Lung microvascular endothelial cell (primary cell): Measurements from ENCODE around the gene CCDC175. TPM values are rescaled to one million over a fixed set of nuclear protein-coding genes. Genes with fewer than 3 reads are reported as not detected.

Experiments
- DNase-seq, 2 donors: peaks; one replicate each; pipeline versions ENCODE4 v3.0.0 to v3.0.0-alpha.2; 2010; ENCODE audit warnings: low read depth in 2 of 2
- total RNA-seq: library from RNA; depleted of rRNA; stranded (reverse); fragments of >200 nt; gene quantifications from 2 replicates; pipeline ENCODE4 v1.2.1, GENCODE V29; 2014

Gene CCDC175
- total RNA-seq, 1 donor from 2014 or later: not detected

DNA sequence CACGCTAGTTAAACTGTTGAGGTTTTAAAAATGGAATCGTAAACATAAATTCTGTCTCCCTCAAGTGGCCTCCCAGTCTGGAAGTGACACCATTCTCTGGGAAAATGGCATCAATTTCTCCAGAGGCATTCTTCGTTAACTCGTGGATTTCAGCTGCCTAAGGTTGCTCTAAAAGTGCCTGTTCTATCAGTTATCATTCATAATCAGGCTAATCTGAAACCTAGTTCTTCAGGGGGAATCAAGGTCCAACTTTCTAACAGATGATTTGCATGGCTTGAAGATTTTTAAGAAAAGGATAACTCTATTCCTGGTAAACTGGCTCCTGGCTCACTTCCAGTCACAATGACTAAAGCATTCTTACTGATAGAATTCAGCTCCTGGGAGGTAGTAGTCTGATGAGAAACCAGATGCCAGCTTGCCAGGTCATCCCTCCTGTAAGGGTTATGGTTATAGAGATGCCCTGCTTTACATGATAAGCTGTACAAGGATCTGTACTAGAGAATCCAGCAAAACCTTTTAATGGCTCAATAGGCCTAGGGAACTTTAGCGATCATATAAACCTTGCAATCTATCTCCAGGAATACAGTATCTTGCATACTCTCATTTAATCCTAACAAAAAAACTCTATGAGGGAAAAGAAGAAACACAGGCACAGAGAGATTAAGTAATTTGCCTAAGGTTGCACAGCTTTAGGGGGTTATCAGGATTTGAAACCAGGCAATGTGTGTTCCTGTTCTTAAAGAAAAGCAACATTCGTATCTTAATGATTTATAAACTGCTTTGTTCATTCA is 93.9 kb downstream of the CCDC175 start:
- DNase-seq: peak; percentile 42 to 78

GRCh38 chr14:59481871-59482540 is 94.6 kb downstream of the CCDC175 start:
- DNase-seq: peak in 1 of 2 donors; percentile 47

DNA sequence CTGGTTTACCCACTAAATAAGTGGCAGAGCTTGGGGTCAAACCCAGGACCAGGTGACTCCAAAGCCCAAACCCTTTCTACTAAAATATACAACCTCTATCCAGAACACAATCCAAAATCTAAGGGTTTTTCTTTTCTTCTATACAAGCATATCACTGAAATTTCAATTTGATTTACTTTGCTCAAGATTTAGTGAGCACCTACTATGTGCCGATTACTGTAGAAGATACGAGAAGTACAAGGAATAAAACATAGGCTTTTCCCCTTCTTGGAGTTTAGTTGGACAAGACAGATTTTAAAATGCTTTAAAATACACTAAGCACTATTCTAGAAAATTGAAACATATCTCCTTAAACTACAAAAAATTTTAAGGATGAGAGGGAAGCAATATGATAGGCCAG is 95.2 kb downstream of the CCDC175 start:
- no peak for DNase-seq

DNA sequence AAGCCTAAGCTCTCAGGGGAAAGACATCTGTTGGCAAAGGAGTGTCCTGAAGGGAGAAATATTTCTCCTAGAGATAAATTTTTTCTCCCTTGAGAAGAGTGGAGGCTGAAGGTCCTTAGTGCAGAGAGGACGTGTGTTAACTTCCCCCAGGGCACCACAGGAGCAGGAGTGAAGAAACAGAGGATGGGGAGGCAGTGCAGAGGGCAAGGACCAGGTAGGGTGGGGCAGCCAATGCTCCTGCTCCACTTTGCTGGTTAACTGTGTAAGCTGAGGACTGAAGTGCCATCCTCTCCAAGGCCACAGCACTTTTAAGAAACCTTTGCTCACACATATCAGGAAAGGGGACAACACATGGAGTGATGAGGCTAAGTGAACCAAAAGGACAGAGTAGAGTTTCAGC is 96.4 kb downstream of the CCDC175 start:
- DNase-seq: no peak

GRCh38 chr14:59478540-59478939 is 98.1 kb downstream of the CCDC175 start:
- DNase-seq: no peak

GRCh38 chr14:59475709-59476108 is 100.9 kb downstream of the CCDC175 start:
- DNase-seq: no peak

- DNase-seq: peak in 1 of 2 donors; percentile 28
Measured at GRCh38 chr14:59474172-59474571, 102.4 kb downstream of the CCDC175 start.

DNA sequence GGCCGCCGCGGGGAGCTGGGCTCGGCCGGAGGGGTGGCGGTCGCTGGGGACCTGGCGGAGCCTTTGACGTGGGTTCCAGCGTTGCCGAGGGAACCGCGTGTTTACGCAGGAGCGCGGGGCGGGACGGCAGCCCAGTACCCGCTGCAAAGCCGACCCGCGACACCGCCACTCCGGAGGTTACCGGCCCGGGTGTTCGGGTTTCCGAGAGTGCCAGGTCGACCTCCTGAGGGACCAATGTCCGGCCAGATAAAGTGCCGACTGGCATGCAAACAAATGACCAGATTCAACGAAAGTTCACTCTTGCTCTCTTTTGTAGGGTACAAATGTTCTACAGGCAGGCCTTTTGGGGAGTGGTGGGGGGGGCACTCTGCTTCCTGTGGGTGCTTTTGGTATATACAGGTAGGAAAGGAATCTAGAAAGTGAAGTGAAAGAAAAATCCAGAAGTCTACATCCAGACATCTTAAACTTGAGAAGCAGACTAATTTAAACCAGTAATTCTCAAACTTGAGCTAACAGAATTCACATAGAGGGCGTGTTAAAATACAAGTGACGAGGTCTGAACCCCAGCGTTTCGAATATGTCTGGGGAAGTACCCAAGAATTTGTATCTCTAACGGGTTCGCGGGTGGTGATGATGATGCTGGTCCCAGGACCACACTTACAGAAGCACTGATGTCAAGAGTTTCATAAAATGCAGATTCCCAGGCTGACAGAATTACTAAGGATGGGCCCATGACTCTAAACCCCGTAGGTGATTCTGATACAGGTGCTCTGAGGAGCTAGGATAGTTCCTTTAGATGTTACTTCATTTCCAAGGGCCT is 111.1 kb downstream of the CCDC175 start, which contains the start of gene GPR135:
Gene GPR135 (minus strand): TSS at position 65 of the 820 bp plus-strand sequence. CDS start 154 bp downstream, outside the sequence.
- DNase-seq: peak in 1 of 2 donors; percentile 80

DNA sequence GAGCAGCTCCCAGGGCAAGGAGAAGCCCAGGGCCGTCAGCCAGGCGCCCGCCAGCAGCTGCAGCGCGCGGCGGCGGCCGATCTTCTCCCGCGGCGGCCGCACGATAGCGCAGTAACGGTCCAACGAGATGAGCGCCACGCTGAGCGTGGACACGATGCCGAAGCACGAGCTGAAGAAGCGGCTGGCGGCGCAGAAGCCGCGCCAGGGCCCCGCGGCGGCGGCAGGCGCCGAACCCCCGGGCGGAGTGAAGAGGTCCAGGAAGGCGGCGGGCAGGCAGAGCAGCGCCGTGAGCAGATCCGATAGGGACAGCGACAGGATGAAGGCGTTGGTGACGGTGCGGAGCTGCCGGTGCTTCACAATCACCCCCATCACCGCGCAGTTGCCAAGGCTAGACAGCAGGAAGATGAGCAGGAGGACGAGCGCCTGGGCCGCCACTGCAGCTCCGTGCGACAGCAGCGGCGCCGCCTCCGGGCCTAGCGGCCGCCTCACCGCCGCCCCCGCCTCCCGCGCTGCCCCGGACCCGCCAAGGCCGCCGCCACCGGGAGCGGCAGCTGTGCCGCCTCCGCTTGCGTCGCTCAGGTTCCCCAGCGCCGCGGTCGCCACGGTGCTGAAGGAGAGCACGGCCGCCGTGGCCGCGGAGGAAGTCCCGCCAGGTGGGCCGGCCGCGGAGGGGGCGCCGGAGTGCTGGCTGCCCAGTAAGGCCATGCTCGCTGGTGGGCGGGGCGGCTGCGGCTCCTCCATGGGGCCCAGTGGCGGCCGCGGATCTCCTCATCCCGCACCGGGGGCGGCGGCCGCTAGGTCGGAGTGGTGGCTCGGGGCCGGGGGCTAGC is 111.9 kb downstream of the CCDC175 start:
- DNase-seq: peak; percentile 64 to 76

DNA sequence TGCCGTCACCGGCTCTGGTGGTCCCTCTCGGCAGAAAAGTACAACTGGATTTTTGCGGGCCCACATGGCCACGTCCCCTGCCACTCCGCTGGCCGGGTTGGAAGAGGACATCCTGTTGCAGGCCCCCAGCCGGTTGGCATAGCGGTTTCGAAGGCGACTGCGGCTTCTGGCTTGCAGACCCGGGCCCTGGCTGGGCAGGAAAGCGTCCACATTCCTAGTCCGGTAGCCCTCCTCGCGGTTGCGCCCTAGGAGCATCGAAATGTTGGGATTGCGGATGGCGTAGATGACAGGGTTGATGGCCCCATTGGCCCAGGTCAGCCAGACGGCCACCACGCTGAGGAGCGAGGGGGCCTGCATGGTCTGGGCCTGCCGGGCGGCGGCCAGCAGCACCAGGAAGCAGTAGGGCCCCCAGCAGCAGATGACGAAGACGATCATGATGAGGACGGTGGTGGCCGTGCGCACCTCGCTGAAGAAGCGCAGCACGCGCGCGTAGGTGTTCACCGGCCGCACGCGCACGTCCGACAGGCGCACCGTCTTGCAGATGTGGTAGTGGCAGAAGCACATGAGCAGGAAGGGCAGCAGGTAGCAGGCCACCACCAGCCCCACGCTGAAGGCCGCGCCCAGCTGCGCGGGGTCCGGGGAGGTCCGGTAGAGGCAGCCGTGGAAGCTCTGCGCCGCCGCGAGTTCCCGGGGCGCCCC is 112.7 kb downstream of the CCDC175 start:
- DNase-seq: peak in 1 of 2 donors; percentile 33

- DNase-seq: no peak
Measured at GRCh38 chr14:59461891-59462290, 114.7 kb downstream of the CCDC175 start.

DNA sequence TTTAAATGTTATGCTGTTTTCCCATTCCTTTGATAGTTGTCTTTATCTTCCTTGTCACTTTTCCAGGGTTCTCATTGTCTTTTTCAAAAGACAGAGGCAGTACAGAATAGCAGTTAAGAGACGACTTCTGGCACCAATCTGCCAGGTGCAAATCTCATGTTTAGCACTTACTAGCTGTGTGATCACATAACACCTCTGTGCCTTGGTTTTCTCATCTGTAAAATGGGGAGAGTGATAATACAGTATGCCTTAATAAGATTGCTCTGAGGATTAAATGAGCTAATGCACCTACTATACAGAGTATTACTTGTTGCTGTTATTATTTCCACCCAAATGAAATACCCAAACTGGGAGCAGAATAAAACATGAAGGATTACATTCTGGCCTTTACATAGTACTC is 116.2 kb downstream of the CCDC175 start:
- DNase-seq: no peak

DNA sequence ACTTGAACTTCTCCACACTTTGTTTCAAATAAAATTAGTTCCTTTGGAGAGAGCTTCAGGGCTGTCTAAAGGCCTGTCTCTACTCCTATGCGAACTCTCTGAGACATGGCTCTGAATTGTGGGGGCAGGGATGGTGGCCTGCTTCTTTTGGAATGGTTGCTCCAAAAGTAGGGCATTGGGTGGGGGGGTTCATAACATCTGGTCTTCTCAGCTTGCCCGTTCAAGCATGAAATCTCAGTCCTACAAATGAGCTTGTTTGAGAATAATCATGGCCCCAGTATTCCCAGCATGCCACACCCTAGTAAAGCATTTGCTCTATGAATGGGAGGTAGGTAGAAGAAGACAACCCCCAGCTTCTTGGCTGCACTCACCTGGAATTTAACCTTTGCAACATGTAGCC is 118.1 kb downstream of the CCDC175 start:
- DNase-seq: no peak

DNA sequence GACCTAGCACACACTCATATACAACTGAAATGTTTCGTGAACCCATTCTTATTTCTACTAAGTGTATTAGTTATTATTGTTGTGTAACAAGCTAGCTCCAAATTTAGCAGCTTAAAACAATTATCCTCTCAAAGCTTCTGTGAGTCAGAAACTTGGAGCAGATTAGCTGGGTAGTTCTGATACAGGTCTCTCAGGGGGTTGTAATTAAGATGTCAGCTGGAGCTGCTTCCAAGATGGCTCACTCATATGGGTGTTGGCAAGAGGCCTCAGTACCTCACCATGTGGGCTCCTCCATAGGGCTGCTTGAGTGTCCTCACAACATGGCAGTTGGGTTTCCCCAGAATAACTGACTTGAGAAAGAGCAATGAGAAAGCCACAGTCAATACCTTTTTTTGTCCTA is 121.2 kb downstream of the CCDC175 start:
- DNase-seq: no peak

Other genes starting within 250 kb of the CCDC175 start
- 0.22 and 0.40 TPM in 2 replicates for gene GPR135, start 111.4 kb downstream of the CCDC175 start, total RNA-seq
- gene L3HYPDH, start 92.4 kb downstream of the CCDC175 start, total RNA-seq: 11.8 and 15.1 TPM in 2 replicates
- 35.7 and 40.5 TPM in 2 replicates for gene JKAMP, start 92.3 kb downstream of the CCDC175 start, total RNA-seq